HAP-1 (cell line): ENCODE results near the gene GPR61.

Source experiments
- DNase-seq, 2 experiments: peaks; one replicate each; pipeline ENCODE4 v3.0.0-alpha.2; 2016 to 2020; ENCODE audit warnings: low spot score in 2 of 2
- H3K27me3 ChIP-seq: fragments of 250-450 bp; sonication (Bioruptor Pico); 2 replicates; pipeline ENCODE4 v1.5.1; 2020; ENCODE audit warnings: low read depth, mild to moderate bottlenecking, moderate library complexity
- H3K36me3 ChIP-seq: fragments of 250-450 bp; sonication (Bioruptor Pico); replicated peaks from 2 replicates; pipeline ENCODE4 v1.5.1; 2020; ENCODE audit warnings: mild to moderate bottlenecking
- H3K4me1 ChIP-seq: fragments of 250-450 bp; sonication (Bioruptor Pico); 2 replicates; pipeline ENCODE4 v1.5.1; 2020; ENCODE audit warnings: mild to moderate bottlenecking
- H3K4me3 ChIP-seq: fragments of 250-450 bp; sonication (Bioruptor Pico); 2 replicates; pipeline ENCODE4 v1.5.1; 2020; ENCODE audit warnings: mild to moderate bottlenecking, moderate library complexity
- H3K9me3 ChIP-seq: fragments of 250-450 bp; sonication (Bioruptor Pico); 2 replicates; pipeline ENCODE4 v1.5.1; 2020; ENCODE audit warnings: mild to moderate bottlenecking, moderate library complexity
- in situ Hi-C: fragments of 300-500 bp; cut with MboI; formaldehyde crosslinking; loops from 3 replicates; pipeline ENCODE4 v1.14.3; 2020; ENCODE audit warnings: low sequenced_read_pairs, inconsistent platforms, mixed read lengths

The GPR61 gene

GRCh38 chr1:109499661-109500536, 39.8 kb upstream of the GPR61 start:
- H3K36me3 ChIP-seq, result peaks cover 14% of the 10 kb centered on the region
- in situ Hi-C loops, result loop anchor here (5.0 kb wide), 1 partner anchor 32 kb away; no protein-coding TSS in a partner anchor
- H3K4me1 ChIP-seq, result 0 out of 2 replicates have a peak, but pooled peaks cover 2% of the 10 kb centered on the region
- DNase-seq, result peak in 1 of 2 experiments; percentile 67
- H3K27me3 ChIP-seq, result no peaks in the 10 kb centered on the region
- no peak overlapping the region for H3K4me3 ChIP-seq
- H3K9me3 ChIP-seq, result no peaks in the 10 kb centered on the region

- H3K36me3 ChIP-seq, result peaks cover 14% of the 10 kb centered on the region
- H3K4me3 ChIP-seq, result no peak overlapping the region
- H3K27me3 ChIP-seq, result no peaks in the 10 kb centered on the region
- DNase-seq, result no peak
- in situ Hi-C loops, result no loop called here
- H3K9me3 ChIP-seq, result no peaks in the 10 kb centered on the region
- no peaks in the 10 kb centered on the region for H3K4me1 ChIP-seq
These were observed 38.7 kb upstream of the GPR61 start for GRCh38 chr1:109500941-109501381.

GRCh38 chr1:109501644-109502363, 37.9 kb upstream of the GPR61 start:
- H3K4me1 ChIP-seq, result no peaks in the 10 kb centered on the region
- H3K36me3 ChIP-seq, result peaks cover 10% of the 10 kb centered on the region
- H3K9me3 ChIP-seq, result no peaks in the 10 kb centered on the region
- no peak for DNase-seq
- no peaks in the 10 kb centered on the region for H3K27me3 ChIP-seq
- no peak overlapping the region for H3K4me3 ChIP-seq
- in situ Hi-C loops, result no loop called here

- H3K4me1 ChIP-seq, result no peaks in the 10 kb centered on the region
- no peak for DNase-seq
- no peak overlapping the region for H3K4me3 ChIP-seq
These were observed 37.3 kb upstream of the GPR61 start for GRCh38 chr1:109502364-109502851.

GRCh38 chr1:109503935-109504334, 35.7 kb upstream of the GPR61 start:
- H3K27me3 ChIP-seq, result no peaks in the 10 kb centered on the region
- no peaks in the 10 kb centered on the region for H3K9me3 ChIP-seq
- DNase-seq, result no peak
- H3K4me1 ChIP-seq, result peaks cover 2% of the 10 kb centered on the region; the same call in 1 of the 2 replicates
- in situ Hi-C loops, result no loop called here
- peaks cover 8% of the 10 kb centered on the region for H3K36me3 ChIP-seq
- H3K4me3 ChIP-seq, result no peak overlapping the region

More at GRCh38 chr1:109502364-109502851, 37.3 kb upstream of the GPR61 start:
- H3K9me3 ChIP-seq, result no peaks in the 10 kb centered on the region
- H3K36me3 ChIP-seq, result peaks cover 10% of the 10 kb centered on the region
- in situ Hi-C loops, result no loop called here
- H3K27me3 ChIP-seq, result no peaks in the 10 kb centered on the region

- peaks cover 8% of the 10 kb centered on the region for H3K36me3 ChIP-seq
- in situ Hi-C loops, result no loop called here
- no peak overlapping the region for H3K4me3 ChIP-seq
- no peaks in the 10 kb centered on the region for H3K27me3 ChIP-seq
- peaks cover 6% of the 10 kb centered on the region for H3K4me1 ChIP-seq
- no peak for DNase-seq
- H3K9me3 ChIP-seq, result no peaks in the 10 kb centered on the region
These were observed 34.7 kb upstream of the GPR61 start for GRCh38 chr1:109504974-109505373.

GRCh38 chr1:109508001-109508872, 31.4 kb upstream of the GPR61 start:
- Histone ChIP-seq H3K4me1 (peaks cover 8% of the 10 kb centered on the region), H3K4me3 (no peak overlapping the region), H3K9me3 (no peaks in the 10 kb centered on the region), H3K27me3 (0 out of 2 replicates have a peak, but pooled peaks cover 2% of the 10 kb centered on the region), H3K36me3 (no peaks in the 10 kb centered on the region)
- in situ Hi-C loops, result no loop called here
- no peak for DNase-seq

GRCh38 chr1:109508873-109509175, 30.8 kb upstream of the GPR61 start:
- no peak for DNase-seq
- Histone ChIP-seq H3K4me3 (peak overlapping the region; percentile 37), H3K9me3 (no peaks in the 10 kb centered on the region), H3K4me1 (peaks cover 8% of the 10 kb centered on the region), H3K27me3 (0 out of 2 replicates have a peak, but pooled peaks cover 2% of the 10 kb centered on the region), H3K36me3 (no peaks in the 10 kb centered on the region)
- in situ Hi-C loops, result no loop called here

- Histone ChIP-seq H3K27me3 (0 out of 2 replicates have a peak, but pooled peaks cover 2% of the 10 kb centered on the region), H3K9me3 (no peaks in the 10 kb centered on the region), H3K36me3 (no peaks in the 10 kb centered on the region), H3K4me1 (peaks cover 8% of the 10 kb centered on the region), H3K4me3 (peak within 1 kb of the TSS; percentile 37)
- peak; percentile 34 to 82 for DNase-seq
- in situ Hi-C loops, result no loop called here
These were observed 30.2 kb upstream of the GPR61 start, which contains the start of gene AMIGO1 for GRCh38 chr1:109509176-109510134. TSS of gene AMIGO1 (minus strand) at chr1:109509727. CDS start at chr1:109508912, 815 bp downstream.

- Histone ChIP-seq H3K9me3 (no peaks in the 10 kb centered on the region), H3K36me3 (no peaks in the 10 kb centered on the region), H3K4me1 (peaks cover 8% of the 10 kb centered on the region), H3K4me3 (no peak overlapping the region), H3K27me3 (0 out of 2 replicates have a peak, but pooled peaks cover 2% of the 10 kb centered on the region)
- DNase-seq, result no peak
- in situ Hi-C loops, result no loop called here
These were observed 26.5 kb upstream of the GPR61 start for GRCh38 chr1:109513110-109513710.

GRCh38 chr1:109514846-109515245, 24.8 kb upstream of the GPR61 start:
- in situ Hi-C loops, result no loop called here
- DNase-seq, result no peak
- Histone ChIP-seq H3K27me3 (0 out of 2 replicates have a peak, but pooled peaks cover 2% of the 10 kb centered on the region), H3K36me3 (no peaks in the 10 kb centered on the region), H3K9me3 (no peaks in the 10 kb centered on the region), H3K4me1 (peaks cover 3% of the 10 kb centered on the region; the same call in 1 of the 2 replicates), H3K4me3 (no peak overlapping the region)

- DNase-seq, result no peak
- in situ Hi-C loops, result no loop called here
- Histone ChIP-seq H3K36me3 (no peaks in the 10 kb centered on the region), H3K4me1 (no peaks in the 10 kb centered on the region), H3K27me3 (0 out of 2 replicates have a peak, but pooled peaks cover 2% of the 10 kb centered on the region), H3K9me3 (no peaks in the 10 kb centered on the region), H3K4me3 (no peak overlapping the region)
These were observed 22.8 kb upstream of the GPR61 start for GRCh38 chr1:109516872-109517271.
